ENCODE measurements around the gene ADCY10. TPM values are rescaled to one million over a fixed set of nuclear protein-coding genes. Genes with fewer than 3 reads are reported as not detected.
"Not testable (repeated sequence)": the region's sequence is repeated elsewhere in the genome, so short reads cannot be mapped to it uniquely, and the experiment has no call there.

Gene ADCY10
- total and polyA plus RNA-seq, 5 donors = 0.09 to 0.50 (median 0.29) TPM

DNA sequence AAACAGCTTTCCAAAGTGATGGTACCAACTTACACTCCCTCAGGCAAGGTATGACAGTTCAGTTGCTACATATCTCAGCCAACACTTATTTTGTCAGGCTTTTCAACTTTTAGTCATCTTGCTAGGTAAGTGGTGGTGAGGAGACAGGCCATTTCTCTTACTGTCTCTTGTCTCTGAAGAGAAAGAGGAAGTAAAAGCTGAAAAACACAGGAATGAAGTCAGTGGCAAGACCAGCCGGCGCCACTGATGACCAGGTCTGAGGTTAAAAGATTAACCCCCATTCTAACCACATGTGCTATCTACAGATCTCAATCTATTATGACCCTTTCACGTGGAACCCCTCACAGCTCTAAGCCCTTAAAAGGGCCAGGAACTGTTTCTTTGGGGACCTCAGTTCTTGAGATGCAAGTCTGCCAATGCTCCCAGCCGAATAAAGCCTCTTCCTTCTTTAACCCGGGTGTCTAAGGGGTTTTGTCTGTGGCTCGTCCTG lies 4.2 kb downstream of the ADCY10 start:
- 84% methylated on average over 6 of the region's 6 CpGs for WGBS

GRCh38 chr1:167905671-167906070 lies 8.3 kb downstream of the ADCY10 start:
- Histone ChIP-seq H3K9me3 (ENCODE audit: control insufficient read depth, low read length) (no peaks in the 10 kb centered on the region), H3K27me3 (ENCODE audit: control insufficient read depth, insufficient read depth) (no peaks in the 10 kb centered on the region), H3K4me1 (ENCODE audit: control insufficient read depth, insufficient read depth, low read length) (peaks cover 2% of the 10 kb centered on the region), H3K27ac (ENCODE audit: low read length) (no peak overlapping the region), H3K4me3 (ENCODE audit: low read length) (no peak overlapping the region)
- intact Hi-C loops (cut with DNase I) = no loop called here
- DNase-seq (no peak), ATAC-seq (no peak)

More for the DNA sequence above, 4.2 kb downstream of the ADCY10 start:
- ATAC-seq (no peak), DNase-seq (no peak)
- H3K4me1 ChIP-seq (ENCODE audit: control insufficient read depth, insufficient read depth, low read length) = peaks cover 2% of the 10 kb centered on the region
- no peak overlapping the region for H3K27ac ChIP-seq (ENCODE audit: low read length)
- intact Hi-C loops (cut with DNase I) = no loop called here
- H3K4me3 ChIP-seq (ENCODE audit: low read length) = no peak overlapping the region
- H3K27me3 ChIP-seq (ENCODE audit: control insufficient read depth, insufficient read depth) = no peaks in the 10 kb centered on the region
- no peaks in the 10 kb centered on the region for H3K9me3 ChIP-seq (ENCODE audit: control insufficient read depth, low read length)

DNA sequence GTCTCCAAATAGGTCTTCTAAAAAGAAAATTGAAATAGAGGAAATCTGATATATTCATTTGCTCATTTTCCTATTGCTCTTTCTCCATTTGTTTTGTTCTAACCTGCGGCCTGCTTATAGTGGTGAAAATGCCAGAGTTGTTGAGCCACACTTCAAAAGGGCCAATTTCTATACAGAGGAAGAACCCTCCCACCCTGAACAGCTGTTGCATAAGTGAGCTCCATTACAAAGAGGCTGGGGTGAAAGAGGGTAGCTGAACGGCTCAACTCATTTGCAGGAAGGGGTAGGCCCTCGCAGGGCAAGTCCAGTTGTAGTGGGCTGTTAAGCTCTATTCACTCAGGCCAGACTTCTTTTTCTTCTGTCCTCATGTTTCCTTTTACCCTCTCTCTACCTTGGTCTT lies 8.8 kb downstream of the ADCY10 start:
- intact Hi-C loops (cut with DNase I) = no loop called here
- peak in 1 of 2 donors; percentile 35 for ATAC-seq

GRCh38 chr1:167904652-167905130 lies 9.2 kb downstream of the ADCY10 start:
- intact Hi-C loops (cut with DNase I) = no loop called here
- H3K4me1 ChIP-seq (ENCODE audit: control insufficient read depth, insufficient read depth, low read length) = no peaks in the 10 kb centered on the region
- ATAC-seq = peak in 1 of 2 donors; percentile 39

More for the DNA sequence above, 8.8 kb downstream of the ADCY10 start:
- no peaks in the 10 kb centered on the region for H3K27me3 ChIP-seq (ENCODE audit: control insufficient read depth, insufficient read depth)
- H3K4me1 ChIP-seq (ENCODE audit: control insufficient read depth, insufficient read depth, low read length) = no peaks in the 10 kb centered on the region
- no peak overlapping the region for H3K27ac ChIP-seq (ENCODE audit: low read length)
- H3K9me3 ChIP-seq (ENCODE audit: control insufficient read depth, low read length) = no peaks in the 10 kb centered on the region
- DNase-seq = no peak
- no peak overlapping the region for H3K4me3 ChIP-seq (ENCODE audit: low read length)
- WGBS = 74% methylated on average over 3 of the region's 3 CpGs

DNA sequence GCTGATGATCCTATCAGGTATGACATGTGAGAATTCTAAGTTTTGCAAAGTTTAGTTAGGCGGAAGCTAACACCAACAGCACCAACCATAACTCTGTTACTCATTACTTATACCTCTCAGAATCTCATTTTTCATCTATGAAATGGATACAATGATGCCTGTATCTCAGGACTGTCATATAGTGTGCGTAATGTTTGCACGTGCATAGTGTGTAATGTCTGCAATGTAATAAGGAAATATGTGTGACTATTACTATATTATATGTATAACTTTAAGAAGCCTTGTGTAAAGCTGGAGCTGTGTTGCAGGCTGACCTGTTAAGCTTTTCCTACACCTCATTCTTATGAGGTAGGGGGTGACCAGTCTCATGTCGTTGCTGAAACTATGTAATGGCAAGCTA lies 13.0 kb downstream of the ADCY10 start:
- intact Hi-C loops (cut with DNase I) = no loop called here
- H3K4me1 ChIP-seq (ENCODE audit: control insufficient read depth, insufficient read depth, low read length) = peaks cover 4% of the 10 kb centered on the region
- H3K9me3 ChIP-seq (ENCODE audit: control insufficient read depth, low read length) = no peaks in the 10 kb centered on the region
- H3K4me3 ChIP-seq (ENCODE audit: low read length) = no peak overlapping the region
- DNase-seq (no peak), ATAC-seq (no peak)
- no peaks in the 10 kb centered on the region for H3K27me3 ChIP-seq (ENCODE audit: control insufficient read depth, insufficient read depth)
- H3K27ac ChIP-seq (ENCODE audit: low read length) = no peak overlapping the region
- WGBS = 96% methylated on average over 4 of the region's 4 CpGs

More at GRCh38 chr1:167904652-167905130, 9.2 kb downstream of the ADCY10 start:
- Histone ChIP-seq H3K9me3 (ENCODE audit: control insufficient read depth, low read length) (no peaks in the 10 kb centered on the region), H3K4me3 (ENCODE audit: low read length) (no peak overlapping the region), H3K27ac (ENCODE audit: low read length) (no peak overlapping the region), H3K27me3 (ENCODE audit: control insufficient read depth, insufficient read depth) (no peaks in the 10 kb centered on the region)
- no peak for DNase-seq
- WGBS = 71% methylated on average over 4 of the region's 4 CpGs

DNA sequence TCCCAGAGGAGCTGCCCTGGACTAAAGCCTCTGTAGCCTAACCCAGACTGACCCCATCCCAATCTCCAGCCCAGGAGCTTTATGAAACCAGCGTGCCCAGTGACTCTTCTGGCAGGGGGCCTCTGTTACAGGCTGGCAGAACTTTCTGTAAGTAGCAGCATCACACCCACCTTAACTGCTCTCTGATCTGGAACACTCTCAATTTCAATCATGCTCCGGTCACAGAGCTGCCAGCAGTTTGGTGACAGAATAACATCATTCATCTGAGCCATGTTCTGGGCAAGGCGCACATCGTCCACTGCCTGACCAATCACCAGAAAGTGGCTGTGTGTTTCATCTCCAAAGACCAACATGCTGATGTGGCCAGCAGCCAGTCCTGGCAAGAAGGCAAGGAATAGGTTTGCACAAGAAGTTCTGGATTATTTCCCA lies 14.7 kb downstream of the ADCY10 start:
- peak; percentile 69 to 84 for ATAC-seq
- 47% methylated on average over 4 of the region's 4 CpGs for WGBS
- Histone ChIP-seq H3K4me1 (ENCODE audit: control insufficient read depth, insufficient read depth, low read length) (peaks cover 4% of the 10 kb centered on the region), H3K27ac (ENCODE audit: low read length) (no peak overlapping the region), H3K27me3 (ENCODE audit: control insufficient read depth, insufficient read depth) (no peaks in the 10 kb centered on the region), H3K4me3 (ENCODE audit: low read length) (no peak overlapping the region), H3K9me3 (ENCODE audit: control insufficient read depth, low read length) (no peaks in the 10 kb centered on the region)
- intact Hi-C loops (cut with DNase I) = no loop called here
- DNase-seq = peak; percentile 63 to 84 (median 78)

- WGBS = 94% methylated on average over 9 of the region's 9 CpGs
- DNase-seq = no peak
- Histone ChIP-seq H3K27me3 (ENCODE audit: control insufficient read depth, insufficient read depth) (no peaks in the 10 kb centered on the region), H3K4me1 (ENCODE audit: control insufficient read depth, insufficient read depth, low read length) (peaks cover 4% of the 10 kb centered on the region), H3K9me3 (ENCODE audit: control insufficient read depth, low read length) (no peaks in the 10 kb centered on the region), H3K27ac (ENCODE audit: low read length) (no peak overlapping the region), H3K4me3 (ENCODE audit: low read length) (no peak overlapping the region)
- ATAC-seq = no peak
- intact Hi-C loops (cut with DNase I) = no loop called here
Measured at GRCh38 chr1:167898578-167899222, 15.2 kb downstream of the ADCY10 start.

GRCh38 chr1:167893798-167894197 lies 20.1 kb downstream of the ADCY10 start:
- WGBS = 73% methylated on average over 2 of the region's 2 CpGs
- intact Hi-C loops (cut with DNase I) = no loop called here
- Histone ChIP-seq H3K4me3 (ENCODE audit: low read length) (no peak overlapping the region), H3K27me3 (ENCODE audit: control insufficient read depth, insufficient read depth) (no peaks in the 10 kb centered on the region), H3K9me3 (ENCODE audit: control insufficient read depth, low read length) (no peaks in the 10 kb centered on the region), H3K4me1 (ENCODE audit: control insufficient read depth, insufficient read depth, low read length) (no peaks in the 10 kb centered on the region), H3K27ac (ENCODE audit: low read length) (no peak overlapping the region)
- DNase-seq = no peak
- ATAC-seq = no peak

- Histone ChIP-seq H3K27me3 (ENCODE audit: control insufficient read depth, insufficient read depth) (no peaks in the 10 kb centered on the region), H3K27ac (ENCODE audit: low read length) (no peak overlapping the region), H3K9me3 (ENCODE audit: control insufficient read depth, low read length) (no peaks in the 10 kb centered on the region), H3K4me3 (ENCODE audit: low read length) (no peak overlapping the region), H3K4me1 (ENCODE audit: control insufficient read depth, insufficient read depth, low read length) (no peaks in the 10 kb centered on the region)
- DNase-seq (no peak), ATAC-seq (no peak)
- intact Hi-C loops (cut with DNase I) = no loop called here
Measured at GRCh38 chr1:167890400-167890799, 23.5 kb downstream of the ADCY10 start.

GRCh38 chr1:167887187-167887586 lies 26.7 kb downstream of the ADCY10 start:
- WGBS = 83% methylated on average over 2 of the region's 2 CpGs
- H3K27ac ChIP-seq (ENCODE audit: low read length); DNase-seq; intact Hi-C loops (cut with DNase I); H3K27me3 ChIP-seq (ENCODE audit: control insufficient read depth, insufficient read depth); H3K4me1 ChIP-seq (ENCODE audit: control insufficient read depth, insufficient read depth, low read length); H3K4me3 ChIP-seq (ENCODE audit: low read length); H3K9me3 ChIP-seq (ENCODE audit: control insufficient read depth, low read length); ATAC-seq: not testable (repeated sequence)

DNA sequence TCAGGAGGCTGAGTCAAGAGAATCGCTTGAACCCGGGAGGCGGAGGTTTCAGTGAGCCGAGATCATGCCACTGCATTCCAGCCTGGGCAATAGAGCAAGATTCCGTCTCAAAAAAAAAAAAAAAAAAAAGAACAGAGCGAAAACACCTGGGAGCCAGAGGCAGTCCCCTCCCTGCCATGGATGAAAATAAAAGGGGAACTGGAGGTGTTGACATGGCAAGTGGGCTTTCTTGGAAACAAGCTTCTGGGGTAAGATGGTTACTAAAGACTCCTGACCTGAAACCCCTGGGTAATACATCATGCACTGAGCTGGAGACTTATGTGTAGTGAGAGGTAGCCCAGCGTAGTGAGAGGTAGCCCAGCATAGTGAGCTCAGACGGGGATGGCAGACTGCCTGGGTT lies 31.6 kb downstream of the ADCY10 start:
- H3K27ac ChIP-seq (ENCODE audit: low read length) = no peak overlapping the region
- no peak for ATAC-seq
- intact Hi-C loops (cut with DNase I) = no loop called here
- WGBS = 95% methylated on average over 8 of the region's 8 CpGs
- no peaks in the 10 kb centered on the region for H3K27me3 ChIP-seq (ENCODE audit: control insufficient read depth, insufficient read depth)
- no peak for DNase-seq
- peaks cover 1% of the 10 kb centered on the region for H3K4me1 ChIP-seq (ENCODE audit: control insufficient read depth, insufficient read depth, low read length)
- H3K4me3 ChIP-seq (ENCODE audit: low read length) = no peak overlapping the region
- H3K9me3 ChIP-seq (ENCODE audit: control insufficient read depth, low read length) = no peaks in the 10 kb centered on the region
